GM13977 (cell line): ENCODE results near the gene SRRT.
A peak's percentile ranks its signal among the peaks of the same experiment; 100 is the strongest.

Experiments
- DNase-seq: peaks from one replicate; pipeline ENCODE4 v3.0.0; 2012; ENCODE audit warnings: low spot score
- in situ Hi-C: fragments of 300-500 bp; cut with MboI; formaldehyde crosslinking; loops from one replicate; pipeline ENCODE4 v1.12.0; 2022; ENCODE audit warnings: low sequenced_read_pairs, low pct_unique_long_range_greater_than_20kb, mixed read lengths, inconsistent platforms; ENCODE audit not compliant: unreplicated experiment
- TF ChIP-seq, protein P1 (sequence below): IDR thresholded peaks from 2 replicates; pipeline ENCODE4 v1.5.1; 2012; ENCODE audit warnings: mild to moderate bottlenecking, control low read depth; ENCODE audit not compliant: insufficient read depth; ENCODE audit errors: extremely low read depth, missing control alignments

The SRRT gene, protein sequence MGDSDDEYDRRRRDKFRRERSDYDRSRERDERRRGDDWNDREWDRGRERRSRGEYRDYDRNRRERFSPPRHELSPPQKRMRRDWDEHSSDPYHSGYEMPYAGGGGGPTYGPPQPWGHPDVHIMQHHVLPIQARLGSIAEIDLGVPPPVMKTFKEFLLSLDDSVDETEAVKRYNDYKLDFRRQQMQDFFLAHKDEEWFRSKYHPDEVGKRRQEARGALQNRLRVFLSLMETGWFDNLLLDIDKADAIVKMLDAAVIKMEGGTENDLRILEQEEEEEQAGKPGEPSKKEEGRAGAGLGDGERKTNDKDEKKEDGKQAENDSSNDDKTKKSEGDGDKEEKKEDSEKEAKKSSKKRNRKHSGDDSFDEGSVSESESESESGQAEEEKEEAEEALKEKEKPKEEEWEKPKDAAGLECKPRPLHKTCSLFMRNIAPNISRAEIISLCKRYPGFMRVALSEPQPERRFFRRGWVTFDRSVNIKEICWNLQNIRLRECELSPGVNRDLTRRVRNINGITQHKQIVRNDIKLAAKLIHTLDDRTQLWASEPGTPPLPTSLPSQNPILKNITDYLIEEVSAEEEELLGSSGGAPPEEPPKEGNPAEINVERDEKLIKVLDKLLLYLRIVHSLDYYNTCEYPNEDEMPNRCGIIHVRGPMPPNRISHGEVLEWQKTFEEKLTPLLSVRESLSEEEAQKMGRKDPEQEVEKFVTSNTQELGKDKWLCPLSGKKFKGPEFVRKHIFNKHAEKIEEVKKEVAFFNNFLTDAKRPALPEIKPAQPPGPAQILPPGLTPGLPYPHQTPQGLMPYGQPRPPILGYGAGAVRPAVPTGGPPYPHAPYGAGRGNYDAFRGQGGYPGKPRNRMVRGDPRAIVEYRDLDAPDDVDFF

GRCh38 chr7:100874577-100875355 lies at the start of gene SRRT:
TSS of gene SRRT (plus strand) at chr7:100875103. CDS start at chr7:100875591, 488 bp downstream.
- in situ Hi-C loops, result no loop called here
- TF ChIP-seq, protein P1, sequence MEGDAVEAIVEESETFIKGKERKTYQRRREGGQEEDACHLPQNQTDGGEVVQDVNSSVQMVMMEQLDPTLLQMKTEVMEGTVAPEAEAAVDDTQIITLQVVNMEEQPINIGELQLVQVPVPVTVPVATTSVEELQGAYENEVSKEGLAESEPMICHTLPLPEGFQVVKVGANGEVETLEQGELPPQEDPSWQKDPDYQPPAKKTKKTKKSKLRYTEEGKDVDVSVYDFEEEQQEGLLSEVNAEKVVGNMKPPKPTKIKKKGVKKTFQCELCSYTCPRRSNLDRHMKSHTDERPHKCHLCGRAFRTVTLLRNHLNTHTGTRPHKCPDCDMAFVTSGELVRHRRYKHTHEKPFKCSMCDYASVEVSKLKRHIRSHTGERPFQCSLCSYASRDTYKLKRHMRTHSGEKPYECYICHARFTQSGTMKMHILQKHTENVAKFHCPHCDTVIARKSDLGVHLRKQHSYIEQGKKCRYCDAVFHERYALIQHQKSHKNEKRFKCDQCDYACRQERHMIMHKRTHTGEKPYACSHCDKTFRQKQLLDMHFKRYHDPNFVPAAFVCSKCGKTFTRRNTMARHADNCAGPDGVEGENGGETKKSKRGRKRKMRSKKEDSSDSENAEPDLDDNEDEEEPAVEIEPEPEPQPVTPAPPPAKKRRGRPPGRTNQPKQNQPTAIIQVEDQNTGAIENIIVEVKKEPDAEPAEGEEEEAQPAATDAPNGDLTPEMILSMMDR, result no peak

DNA sequence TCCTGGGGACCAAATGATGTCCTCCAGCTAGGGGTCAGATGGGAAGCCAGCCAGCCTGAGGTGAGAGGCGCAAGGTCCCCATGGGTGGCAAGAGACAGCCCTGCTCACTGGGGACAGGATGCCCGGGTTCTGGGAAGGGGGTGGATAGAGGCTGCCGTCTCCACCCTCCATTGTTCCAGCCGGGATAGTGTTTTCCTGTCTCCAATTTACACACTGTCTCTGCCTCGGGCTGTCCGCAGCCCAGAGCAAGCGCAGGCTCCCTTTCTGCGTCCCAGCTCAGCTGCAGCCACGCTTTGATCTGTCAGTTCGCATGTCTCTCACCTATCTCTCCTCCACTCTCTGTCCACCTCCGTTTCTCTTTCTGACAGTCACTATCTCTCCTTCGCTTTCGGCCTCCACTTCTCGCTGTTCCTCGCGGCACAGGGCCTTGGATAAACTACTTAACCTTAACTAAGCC lies 49.7 kb upstream of the SRRT start:
- in situ Hi-C loops, result no loop called here

More at GRCh38 chr7:100874577-100875355, at the start of gene SRRT:
- DNase-seq, result peak; percentile 99

GRCh38 chr7:100825751-100826513 lies 49.0 kb upstream of the SRRT start:
- in situ Hi-C loops, result no loop called here
- peak; percentile 29 for DNase-seq

More for the DNA sequence above, 49.7 kb upstream of the SRRT start:
- peak; percentile 11 for DNase-seq
- TF ChIP-seq, protein P1, result no peak

DNA sequence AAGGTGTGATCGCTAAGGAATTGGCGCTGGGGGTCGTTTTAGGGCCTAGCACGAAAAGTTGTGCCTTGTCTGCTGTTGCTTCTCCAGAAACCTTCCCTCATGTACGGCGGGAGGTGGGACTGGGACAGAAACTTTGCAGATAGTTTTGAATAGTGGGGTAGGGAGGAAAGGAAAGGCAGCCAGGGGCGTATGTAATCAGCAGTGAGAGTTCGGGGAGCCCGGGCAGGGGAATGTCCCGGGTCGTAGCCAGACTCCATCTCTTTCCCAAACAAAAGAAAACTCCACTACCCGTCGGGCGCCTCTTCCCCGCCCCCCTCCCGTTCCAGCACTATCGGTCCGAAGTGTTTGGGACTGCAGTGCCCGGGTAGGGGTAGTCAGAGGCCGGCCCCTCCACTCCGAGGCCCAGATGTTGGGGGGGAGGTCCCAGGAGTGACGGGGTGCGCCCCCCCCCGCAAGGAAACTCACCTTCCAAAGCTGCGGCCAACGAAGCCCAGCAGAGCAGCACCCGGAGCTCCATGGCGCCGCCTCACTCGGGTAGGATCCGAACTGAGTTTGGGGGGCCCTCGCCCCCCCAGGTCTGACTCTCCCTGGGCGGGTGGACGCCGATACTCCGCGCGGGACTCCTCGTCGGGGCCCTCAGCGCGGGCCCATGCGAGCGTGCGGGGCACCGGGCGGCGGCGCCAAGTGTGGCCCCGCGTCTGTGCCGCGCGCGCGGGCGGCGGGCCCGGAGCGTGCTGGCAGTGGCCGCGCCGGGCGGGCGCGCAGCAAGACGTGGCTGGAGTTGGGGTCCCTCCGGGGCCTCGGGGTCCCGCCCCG lies 48.2 kb upstream of the SRRT start:
- in situ Hi-C loops, result no loop called here
- peak; percentile 25 for DNase-seq
- TF ChIP-seq, protein P1, result no peak

More at GRCh38 chr7:100825751-100826513, 49.0 kb upstream of the SRRT start:
- TF ChIP-seq, protein P1, result no peak

DNA sequence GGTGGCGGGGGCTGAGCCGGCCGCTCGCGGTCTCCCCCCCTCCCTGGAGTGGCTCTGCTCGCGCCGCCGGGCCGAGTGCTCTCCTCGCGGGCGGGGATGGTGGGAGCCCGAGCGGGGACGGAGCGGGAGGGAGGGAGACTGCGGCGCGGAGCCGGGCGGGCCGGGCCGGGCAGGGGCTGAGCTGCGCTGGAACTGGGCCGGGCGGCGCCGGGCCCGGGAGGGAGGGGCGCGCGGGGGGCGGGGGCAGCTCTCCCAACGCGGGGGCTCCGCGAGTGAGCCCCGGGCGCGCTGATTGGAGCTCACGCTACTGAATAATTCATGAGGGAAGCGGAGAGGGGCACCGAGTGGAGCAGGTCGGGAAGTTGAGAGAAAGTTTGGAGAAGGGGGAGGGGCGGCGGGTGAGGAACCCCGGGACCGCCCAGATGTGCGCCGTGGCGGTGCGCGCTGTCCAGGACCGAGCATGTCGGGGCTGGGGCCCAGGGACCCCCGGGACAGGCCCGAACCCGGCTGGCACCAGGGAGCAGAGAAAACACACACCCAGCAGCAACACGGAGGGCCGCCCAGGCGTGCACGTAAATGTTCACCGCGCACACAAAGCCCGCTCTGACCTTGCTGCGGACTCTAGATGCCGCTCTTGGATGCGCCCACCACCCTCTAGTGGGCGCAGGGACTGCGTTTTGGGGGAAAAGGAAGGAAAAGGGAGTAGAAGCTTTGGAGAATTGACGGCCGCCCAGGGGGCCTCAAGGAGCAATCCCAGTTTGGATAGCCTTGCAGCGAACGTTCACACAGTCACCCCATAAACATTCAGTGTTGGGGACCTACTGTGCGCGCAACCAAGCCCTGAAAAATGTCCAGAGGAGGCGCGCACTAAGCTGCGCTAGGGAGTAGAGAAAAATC lies 47.3 kb upstream of the SRRT start, which contains the start of gene EPHB4:
Gene EPHB4, minus strand, starts transcription at position 194 of the 897 bp plus-strand sequence. CDS start 493 bp downstream, outside the sequence.
- in situ Hi-C loops, result no loop called here
- peak; percentile 42 for DNase-seq
- TF ChIP-seq, protein P1, result no peak
